Measurements from ENCODE around the gene KLC1.

GRCh38 chr14:103679351-103679750, 50.3 kb downstream of the KLC1 start:
- TF ChIP-seq CTCF (conservative IDR thresholded peaks at IDR 0.05; ENCODE audit: low read depth, low read length) (peak; percentile 74), EZH2 (IDR thresholded peaks at IDR 0.05; ENCODE audit: borderline replicate concordance, low read depth, low read length, poor library complexity, severe bottlenecking) (no peak)
